Measurements from ENCODE around the gene CLIP3.
"Not testable (repeated sequence)": the region's sequence is repeated elsewhere in the genome, so short reads cannot be mapped to it uniquely, and the experiment has no call there.

The CLIP3 gene

GRCh38 chr19:36006955-36007354, 25.7 kb downstream of the CLIP3 start:
- FAIRE-seq: no peak

GRCh38 chr19:36003284-36003683, 29.4 kb downstream of the CLIP3 start:
- FAIRE-seq: no peak

DNA sequence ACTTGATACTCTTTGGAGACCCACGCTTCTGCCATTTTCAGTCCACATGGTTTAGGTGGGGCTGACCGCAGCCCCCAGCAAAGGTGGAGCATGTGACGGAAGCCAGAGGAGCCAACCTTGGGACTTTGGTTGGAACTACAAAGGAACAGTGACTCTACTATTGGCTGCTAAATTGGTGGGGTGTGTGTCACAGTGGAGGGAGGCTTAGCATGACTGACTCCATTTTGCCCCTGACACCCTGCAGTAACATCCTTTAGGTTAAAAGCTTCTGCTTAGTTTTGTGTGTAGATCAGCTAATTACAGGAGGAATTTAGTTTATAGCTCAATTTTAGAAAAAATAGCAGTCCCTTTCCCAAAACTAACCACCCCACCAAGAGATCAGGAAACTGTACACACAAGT, 31.1 kb downstream of the CLIP3 start:
- no peak for FAIRE-seq

DNA sequence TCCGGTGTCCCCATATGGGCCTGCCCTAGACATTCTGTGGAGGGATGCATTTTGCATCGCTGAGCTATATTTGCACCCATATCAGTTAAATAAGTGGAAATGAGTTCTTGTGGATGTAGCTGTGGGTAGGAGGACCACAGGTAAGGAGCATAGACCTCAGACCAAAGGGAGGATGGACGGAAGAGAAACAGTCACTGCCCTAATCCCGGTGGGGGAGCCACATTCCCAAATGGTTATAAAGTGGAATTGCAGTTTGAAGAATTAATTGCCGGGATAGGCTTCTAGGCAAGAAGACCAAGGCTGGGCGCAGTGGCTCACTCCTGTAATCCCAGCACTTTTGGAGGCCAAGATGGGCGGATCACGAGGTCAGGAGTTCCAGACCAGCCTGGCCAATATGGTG, 35.9 kb downstream of the CLIP3 start:
- FAIRE-seq: no peak

DNA sequence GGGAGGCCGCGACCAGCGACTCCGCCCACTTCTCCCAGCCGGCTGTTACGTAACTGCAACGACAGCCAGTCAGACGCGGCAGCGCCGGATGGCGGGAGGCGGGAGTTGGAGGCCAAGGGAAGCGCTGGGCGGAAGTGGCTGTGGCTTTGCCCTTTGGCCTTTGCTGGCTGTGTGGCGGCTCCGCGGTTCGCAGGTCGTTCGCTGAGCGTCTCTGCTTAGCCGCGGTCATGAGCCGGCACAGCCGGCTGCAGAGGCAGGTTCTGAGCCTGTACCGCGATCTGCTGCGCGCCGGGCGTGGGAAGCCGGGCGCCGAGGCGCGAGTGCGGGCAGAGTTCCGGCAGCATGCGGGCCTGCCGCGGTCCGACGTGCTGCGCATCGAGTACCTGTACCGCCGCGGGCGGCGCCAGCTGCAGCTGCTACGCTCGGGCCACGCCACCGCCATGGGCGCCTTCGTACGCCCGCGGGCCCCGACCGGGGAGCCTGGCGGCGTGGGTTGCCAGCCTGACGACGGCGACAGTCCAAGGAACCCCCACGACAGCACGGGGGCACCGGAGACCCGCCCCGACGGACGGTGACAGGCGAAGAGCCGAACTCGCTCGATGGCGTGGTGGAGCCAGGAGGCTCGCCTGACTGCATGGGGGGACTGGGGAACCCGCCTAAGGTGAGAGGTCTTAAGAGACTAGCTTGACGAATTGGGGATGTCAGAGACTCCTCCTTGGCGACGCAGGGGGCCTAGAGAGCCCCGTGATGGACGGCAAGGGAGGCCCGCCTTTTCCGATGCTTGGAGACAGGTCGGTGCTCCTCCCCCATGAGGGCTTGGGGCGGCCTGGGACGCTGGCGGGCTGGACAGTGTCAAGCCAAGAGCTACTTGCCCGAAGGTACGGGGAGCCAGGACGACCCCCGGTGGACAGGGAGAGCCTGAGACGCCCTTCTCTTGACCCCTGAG, 37.4 kb downstream of the CLIP3 start, which contains the start of gene SDHAF1:
Gene SDHAF1 (plus strand): TSS at position 141 of the 946 bp plus-strand sequence. CDS start 87 bp downstream, at position 228.
- FAIRE-seq: peak; percentile 94

DNA sequence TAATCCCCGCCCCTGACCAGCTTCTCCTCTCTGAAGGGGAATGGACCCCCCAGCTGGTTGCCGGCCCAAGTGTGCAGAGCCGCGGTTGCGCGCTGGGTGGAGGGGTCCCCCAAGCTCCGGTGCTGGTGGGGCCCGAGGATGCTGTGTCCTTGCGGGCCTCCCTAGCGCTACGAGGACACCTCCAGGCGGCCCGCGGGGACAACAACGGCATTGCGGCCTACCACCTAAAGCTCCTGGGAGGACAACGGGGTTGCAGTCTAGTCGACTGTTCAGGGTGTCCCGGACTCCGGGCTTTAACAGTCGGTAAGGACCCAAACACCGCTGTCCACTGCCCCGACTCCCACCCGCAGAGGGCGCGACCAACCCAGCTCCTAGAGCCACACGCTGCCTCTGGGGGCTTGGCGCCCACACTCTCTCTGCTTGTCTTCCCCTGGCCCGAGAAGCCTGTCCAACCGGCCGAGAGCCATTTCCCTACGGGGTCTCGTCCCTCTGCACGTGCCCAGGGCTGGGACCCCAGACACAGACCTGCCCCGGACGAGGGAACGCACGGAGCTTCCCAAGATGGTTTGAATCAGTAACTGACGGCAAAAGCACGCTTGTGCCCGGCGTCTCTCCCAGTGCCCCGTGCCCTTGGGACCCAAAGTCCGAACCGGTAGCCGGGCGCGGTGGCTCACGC, 38.6 kb downstream of the CLIP3 start:
- no peak for FAIRE-seq

DNA sequence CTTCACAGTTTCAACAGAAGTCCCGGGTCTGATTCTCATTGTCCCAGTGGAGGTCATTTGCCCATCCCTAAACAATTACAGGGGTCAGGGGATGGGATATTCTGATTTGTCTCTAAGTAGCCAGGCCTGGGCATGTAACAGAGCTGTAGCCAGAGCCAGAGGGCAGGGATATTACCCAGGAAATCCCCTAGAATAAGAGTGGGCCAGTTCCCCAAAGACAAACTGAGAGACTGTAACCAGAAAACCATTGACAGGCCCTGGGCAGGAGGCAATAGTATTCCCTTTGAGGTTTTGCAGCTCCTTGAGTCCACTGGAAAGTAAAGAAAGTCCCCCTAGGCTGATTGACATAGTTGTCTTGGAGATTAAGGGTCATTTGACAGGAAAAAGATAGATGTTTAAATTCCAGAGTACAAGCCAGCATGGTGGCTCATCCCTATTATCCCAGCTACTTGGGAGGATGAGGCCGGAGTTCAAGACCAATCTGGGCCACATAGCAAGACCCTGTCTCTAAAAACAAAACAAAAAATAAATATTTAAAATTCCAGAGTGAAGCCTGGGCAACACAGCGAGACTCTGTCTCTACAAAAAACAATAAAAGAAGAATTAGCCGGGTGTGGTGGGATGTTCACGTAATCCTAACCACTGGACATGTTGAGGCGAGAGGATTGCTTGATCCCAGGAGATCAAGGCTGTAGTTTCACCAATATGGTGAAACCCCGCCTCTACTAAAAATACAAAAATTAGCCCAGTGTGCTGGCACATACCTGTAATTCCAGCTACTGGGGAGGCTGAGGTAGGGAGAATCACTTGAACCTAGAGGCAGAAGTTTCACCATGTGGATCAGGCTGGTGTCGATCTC, 39.5 kb downstream of the CLIP3 start:
- FAIRE-seq: no peak

DNA sequence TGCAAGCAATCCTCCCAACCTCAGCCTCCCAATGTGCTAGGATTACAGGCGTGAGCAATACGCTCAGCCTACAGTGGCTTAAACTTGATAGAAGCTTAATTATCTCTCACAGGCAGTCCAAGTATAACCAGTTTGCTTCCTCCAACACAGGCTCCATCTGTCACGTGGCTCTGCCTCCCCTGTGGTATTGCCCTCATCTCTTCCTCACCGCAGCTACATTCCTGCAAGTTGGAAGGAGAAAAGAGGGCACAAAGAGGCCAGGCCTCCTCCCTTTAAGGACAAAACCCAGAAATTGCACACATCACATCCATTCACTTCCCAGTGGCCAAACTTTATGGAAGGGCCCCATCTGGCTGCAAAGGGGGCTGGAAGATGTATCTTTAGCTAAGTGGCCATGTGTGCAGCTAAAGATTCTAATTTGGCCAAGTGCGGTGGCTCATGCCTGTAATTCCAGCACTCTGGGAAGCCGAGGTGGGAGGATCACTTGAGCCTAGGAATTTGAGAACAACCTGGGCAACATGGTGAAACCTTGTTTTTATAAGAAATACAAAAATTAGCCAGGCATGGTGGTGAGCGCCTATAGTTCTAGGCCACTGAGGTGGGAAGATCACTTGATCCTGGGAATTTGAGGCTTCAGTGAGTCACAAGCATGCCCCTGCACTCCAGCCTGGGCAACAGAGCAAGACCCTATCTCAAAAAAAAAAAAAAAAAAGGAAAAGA, 40.8 kb downstream of the CLIP3 start:
- FAIRE-seq: no peak

- FAIRE-seq: no peak
Observed at GRCh38 chr19:35990771-35991730, 41.6 kb downstream of the CLIP3 start.

DNA sequence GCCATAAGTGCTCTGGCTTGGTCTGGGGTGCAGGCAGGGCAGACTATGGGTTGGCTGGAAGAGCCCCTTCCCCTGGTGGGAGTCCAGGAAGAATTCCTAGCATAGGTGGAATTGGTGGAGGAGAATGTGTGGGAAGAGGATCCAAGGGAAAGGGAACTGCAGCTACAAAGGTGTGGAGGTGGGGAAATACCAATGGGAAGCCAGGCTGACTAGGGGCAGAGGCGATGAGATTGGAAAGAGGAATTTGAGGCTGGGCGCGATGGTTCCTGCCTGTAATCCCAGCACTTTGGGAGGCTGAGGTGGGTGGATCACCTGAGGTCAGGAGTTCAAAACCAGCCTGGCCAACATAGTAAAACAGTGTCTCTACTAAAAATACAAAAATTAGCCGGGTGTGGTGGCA, 42.5 kb downstream of the CLIP3 start:
- no peak for FAIRE-seq

GRCh38 chr19:35988824-35989223, 43.8 kb downstream of the CLIP3 start:
- FAIRE-seq: no peak

DNA sequence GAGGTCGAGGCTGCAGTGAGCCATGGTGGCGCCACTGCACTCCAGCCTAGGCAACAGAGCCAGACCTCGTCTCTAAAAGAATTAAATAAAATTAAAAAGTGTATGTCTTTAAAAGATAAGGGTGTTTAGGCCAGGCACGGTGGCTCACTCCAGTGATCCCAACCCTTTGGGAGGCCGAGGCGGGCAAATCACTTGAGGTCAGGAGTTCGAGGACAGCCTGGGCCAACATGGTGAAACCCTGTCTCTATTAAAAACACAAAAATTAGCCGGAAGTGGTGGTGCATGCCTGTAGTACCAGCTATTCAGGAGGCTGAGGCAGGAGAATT, 45.1 kb downstream of the CLIP3 start:
- FAIRE-seq: no peak

GRCh38 chr19:35986664-35987570, 45.8 kb downstream of the CLIP3 start:
- FAIRE-seq: no peak

DNA sequence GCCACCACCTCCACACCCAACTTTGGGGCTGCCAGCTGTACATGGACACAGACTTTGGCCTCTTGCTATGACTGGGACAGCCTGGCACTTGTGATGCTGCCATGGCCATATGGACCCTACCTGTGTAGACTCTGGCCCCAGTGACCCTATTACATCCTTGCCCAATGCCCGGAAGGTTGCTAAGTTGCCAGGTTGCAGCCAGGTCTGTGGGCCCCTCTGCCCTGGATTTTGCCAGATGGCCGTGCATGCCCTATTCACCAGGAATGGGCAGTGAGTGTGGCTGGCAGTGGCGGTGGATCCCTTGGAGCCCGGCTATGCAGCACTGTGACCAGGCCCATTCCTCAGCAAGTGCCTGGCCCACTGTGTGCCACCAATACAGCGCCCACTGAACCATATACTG, 46.6 kb downstream of the CLIP3 start:
- no peak for FAIRE-seq

DNA sequence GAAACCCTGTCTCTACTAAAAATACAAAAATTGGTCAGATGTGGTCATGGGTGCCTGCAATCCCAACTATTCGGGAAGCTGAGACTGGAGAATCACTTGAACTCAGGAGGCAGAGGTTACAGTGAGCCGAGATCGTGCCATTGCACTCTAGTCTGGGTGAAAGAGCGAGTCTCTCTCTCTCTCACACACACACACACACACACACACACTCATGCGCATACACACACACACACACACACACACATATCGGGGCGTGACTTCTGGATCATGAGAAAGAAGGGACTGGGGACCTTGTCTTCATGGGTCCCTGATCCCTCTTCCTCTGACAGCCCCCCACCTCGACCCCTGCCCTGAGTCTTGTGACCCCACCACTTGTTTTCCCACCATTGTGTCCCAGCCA, 49.5 kb downstream of the CLIP3 start:
- no peak for FAIRE-seq

DNA sequence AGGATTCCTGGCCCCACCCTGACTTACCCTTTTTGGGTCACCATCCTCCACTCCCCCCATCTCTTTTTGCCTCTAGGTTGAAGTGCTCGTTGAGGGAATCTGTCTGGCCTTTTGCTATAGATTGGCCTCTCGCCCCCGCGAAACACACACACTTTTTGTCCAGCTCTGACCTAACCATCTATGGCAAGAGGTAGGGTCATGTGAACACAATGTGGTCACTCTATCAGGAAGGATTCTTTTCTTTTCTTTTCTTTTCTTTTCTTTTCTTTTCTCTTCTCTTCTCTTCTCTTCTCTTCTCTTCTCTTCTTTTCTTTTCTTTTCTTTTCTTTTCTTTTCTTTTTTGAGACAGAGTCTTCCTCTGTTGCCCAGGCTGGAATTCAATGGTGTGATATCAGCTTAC, 51.7 kb downstream of the CLIP3 start:
- FAIRE-seq: not testable (repeated sequence)

- FAIRE-seq: no peak
Observed at GRCh38 chr19:35978832-35979365, 53.8 kb downstream of the CLIP3 start.

DNA sequence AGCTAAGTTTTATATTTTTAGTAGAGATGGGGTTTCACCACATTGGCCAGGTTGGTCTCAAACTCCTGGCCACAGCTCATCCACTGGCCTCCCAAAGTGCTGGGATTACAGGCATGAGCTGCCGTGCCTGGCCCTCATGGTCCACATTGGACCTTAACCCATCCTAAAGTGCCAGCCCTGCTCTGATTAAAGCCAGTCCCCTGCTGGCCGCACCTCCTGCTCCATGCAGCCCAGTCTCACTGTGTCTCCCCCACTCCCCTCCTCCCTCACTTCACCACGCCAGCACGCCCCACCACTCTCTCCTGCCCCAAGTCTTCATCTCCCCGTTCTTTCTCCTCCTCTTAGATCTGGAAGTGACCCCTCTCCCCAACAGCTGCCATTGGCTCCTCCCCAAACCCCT, 54.4 kb downstream of the CLIP3 start:
- no peak for FAIRE-seq

DNA sequence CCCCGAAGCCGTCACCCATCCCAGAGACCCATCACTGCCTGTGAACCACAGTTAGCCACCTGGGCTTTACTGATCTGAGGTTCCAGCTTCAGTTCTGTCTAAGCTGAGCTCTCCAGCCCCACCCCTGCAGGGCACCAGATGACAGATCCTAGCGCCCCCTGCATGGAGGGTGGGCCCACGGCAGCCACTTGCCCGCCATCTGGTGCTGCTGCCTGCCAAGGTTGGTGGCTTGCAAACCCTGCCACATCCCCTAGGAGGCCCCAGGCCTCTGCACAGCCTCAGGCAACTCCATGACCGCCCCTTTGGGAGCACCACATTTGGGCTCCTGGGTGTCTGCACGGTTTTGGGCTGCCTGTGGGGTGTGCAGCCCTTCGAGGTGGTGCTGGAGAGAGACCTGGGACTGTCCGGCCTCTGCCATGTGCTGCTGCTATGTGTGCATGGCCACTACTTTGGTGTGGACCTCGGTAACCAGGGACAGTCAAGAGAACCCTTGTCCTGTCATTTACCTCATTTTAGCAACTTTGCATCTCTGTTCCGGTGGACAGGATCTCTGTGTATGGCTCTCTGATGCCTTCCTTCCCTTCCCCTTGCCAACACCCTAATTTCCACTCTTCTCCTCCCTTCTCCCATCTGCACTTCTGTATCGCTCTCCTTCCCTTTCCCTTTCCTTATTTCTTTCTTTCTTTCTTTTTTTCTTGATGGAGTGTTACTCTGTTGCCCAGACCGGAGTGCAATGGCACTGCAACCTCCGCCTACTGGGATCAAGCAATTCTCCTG, 55.0 kb downstream of the CLIP3 start:
- FAIRE-seq: no peak

All from endometrium (tissue), 2 donors.